ENCODE measurements around the gene MOBP.

The MOBP gene

DNA sequence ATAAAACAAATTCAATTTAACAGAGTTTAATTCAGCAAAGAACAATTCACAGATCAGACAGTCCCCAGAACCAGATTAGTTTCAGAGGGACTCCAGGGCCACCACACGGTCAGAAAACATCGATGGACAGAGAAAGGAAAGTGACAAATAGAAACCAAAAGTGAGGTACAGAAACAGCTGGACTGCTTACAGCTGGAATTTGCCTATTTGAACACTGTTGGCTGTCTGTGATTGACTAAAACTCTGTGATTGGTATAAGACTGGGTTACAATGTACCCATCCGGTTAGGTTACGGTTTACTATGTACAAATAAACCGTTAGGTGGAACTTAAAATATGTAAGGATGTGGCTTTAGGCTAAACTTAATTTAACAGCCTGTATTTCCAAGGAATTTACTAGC, 30.3 kb downstream of the MOBP start:
- no peak for DNase-seq (ENCODE audit: low read depth in 2 of 2)

- no peak for DNase-seq (ENCODE audit: low read depth in 2 of 2)
Measured at GRCh38 chr3:39499651-39500273, 32.3 kb downstream of the MOBP start.

DNA sequence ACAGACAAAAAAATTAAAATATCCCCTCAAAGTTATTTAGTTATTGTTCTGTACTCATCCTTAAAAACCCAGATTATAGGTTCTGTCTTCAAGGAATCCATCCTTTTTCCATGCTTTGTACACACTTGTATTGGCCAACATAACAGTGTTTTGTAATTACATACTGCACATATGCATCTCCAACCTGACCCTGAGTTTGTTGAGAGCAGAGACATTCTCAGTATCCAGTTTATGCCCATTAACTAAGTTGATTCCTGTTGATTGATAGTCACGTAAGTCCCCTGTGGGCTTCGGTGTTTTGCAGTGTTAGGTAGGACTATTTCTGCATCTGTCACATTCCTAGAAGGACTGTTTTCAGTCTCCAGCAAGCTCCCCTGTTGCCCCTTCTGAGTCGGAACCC, 33.6 kb downstream of the MOBP start:
- DNase-seq (ENCODE audit: low read depth in 2 of 2): no peak

- DNase-seq (ENCODE audit: low read depth in 2 of 2): no peak
Measured at GRCh38 chr3:39501968-39502837, 34.7 kb downstream of the MOBP start.

DNA sequence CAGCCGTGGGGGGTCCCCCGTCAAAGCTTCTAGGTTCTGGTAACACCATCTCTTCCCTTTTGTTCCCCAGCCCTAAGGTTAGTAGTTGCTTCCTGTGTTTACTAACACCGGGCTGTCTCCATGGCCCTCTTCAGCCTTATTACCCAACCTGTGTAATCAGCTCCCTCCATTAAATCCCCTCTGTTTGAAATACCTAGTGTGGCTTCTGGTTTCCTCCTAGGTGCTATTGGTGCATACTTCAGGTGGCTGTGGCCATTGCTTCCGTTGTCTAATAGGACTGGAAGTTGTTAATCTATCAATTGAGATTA, 35.3 kb downstream of the MOBP start:
- no peak for DNase-seq (ENCODE audit: low read depth in 2 of 2)

DNA sequence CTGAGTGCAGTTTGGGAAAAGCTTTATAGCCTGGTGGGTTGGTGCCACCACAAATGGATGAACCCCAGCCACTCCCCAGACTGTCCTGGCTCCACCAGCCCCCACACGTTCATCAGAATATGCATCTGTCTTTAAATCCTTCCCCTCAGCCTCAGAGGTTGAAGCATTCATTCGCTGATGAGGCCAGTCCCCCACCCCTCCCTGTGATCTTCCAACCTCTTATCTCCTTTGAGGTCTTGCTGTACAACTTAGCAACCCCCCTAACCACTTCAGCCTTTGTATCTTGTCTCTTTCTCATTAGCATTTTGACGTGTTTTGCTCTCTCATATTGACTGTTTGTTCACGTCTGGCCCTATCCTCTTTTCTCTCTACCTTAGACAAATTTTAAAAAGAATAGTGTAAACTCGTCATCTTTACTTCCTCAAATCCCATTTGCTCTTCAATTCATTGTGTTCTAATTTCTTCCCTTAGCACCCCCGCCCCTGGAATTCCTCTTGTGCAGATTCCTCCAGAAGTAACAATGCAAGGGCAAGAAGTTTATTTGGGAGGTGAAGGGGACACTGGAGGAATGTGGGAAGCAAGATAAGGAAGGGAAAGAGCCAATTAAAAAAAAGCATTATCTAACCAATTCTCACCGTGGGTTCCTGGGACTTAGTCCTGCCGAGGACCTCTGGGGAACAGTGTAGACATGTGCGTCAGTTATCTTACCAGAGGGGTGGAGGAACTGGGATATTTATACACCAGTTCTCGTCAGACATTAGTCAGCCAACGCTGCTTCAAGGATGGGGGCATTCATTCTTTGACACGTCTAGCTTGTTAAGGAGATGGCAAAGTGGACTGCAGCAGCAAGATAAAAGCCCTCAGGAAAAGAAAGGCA, 38.6 kb downstream of the MOBP start:
- no peak for DNase-seq (ENCODE audit: low read depth in 2 of 2)

- DNase-seq (ENCODE audit: low read depth in 2 of 2): no peak
Measured at GRCh38 chr3:39506863-39507262, 39.4 kb downstream of the MOBP start.

DNA sequence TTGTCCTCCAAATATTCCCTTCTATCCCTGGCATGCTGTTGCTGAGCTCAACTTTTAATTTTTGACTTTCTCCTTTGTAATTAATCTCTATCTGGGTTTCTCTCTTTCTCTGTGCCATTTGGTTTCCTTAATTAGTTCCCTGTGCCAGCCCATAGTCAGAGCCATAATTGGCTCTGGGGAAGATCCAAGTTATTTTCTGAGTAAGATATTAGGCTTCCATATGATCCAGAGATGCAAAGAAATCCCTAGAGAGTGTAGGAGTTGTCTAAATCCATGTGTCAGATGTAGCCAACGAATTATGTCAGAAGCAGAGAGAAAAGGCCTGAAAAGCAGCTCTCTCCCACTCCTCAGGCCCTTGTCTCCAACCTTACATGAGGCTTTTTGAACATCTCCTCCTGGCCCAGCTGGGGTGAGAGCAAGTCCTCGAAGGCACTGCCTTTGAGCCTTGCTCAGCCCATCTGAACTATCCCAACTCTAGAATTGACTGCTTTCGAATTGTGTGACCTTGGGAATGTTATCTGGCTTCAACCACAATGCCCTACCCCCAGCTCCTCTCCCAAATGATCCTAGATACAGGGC, 46.4 kb downstream of the MOBP start:
- DNase-seq (ENCODE audit: low read depth in 2 of 2): no peak

DNA sequence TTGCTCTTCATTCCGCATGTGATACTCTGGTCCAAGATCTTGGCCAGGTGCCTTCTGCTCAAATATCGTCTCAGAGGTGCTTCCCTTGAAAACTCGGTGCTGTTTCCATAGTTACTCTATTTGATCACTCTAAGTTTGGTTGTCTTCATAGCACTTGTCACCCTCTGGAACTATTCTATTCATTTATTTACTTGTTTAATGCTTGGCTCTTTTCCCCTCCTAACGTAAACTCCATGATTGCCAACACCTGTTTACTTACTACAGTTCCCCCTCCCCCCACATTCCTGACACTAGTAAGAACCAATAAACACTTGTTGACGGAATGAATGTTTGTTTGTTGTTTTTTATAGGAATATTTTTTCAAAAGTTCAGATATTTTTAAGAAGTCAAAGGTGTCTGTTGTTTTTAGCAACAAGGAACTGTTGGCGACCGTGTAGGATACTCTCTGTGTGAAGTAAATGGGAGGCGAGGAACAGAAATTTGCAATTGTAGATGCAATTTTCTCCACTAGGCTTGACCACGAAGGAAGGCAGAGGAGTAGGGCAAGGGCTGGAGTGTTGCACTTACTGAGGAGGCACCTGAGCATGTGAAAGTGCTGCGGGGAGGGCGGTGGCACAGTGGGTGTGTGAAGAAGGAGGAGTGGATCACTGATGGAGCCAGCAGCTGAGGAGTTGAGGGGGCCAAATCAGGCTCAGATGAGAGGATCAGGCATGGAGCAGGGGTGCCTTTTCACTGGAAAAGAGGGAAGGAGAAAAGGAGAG, 48.4 kb downstream of the MOBP start:
- no peak for DNase-seq (ENCODE audit: low read depth in 2 of 2)

GRCh38 chr3:39519103-39519502, 51.6 kb downstream of the MOBP start:
- DNase-seq (ENCODE audit: low read depth in 2 of 2): no peak

GRCh38 chr3:39519554-39520288, 52.2 kb downstream of the MOBP start:
- DNase-seq (ENCODE audit: low read depth in 2 of 2): no peak

DNA sequence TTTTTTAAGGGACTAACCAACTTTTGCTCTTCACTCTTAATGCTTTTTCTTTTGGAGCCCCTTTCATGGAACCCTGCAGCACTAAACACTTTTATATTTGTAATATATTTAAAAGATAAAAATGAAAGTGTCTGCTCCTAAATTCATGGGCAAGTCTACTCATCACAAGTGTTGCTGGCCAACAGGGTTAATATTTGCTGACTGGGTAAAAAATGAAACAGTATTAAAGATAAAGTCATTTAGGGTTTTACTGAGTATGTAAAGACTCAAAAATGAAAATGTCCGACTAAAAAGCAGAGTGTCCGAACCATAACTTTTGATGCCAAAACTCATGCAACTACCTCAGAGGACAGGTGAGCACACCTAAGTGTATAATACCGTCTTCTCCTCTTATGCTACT, 54.0 kb downstream of the MOBP start:
- no peak for DNase-seq (ENCODE audit: low read depth in 2 of 2)

DNA sequence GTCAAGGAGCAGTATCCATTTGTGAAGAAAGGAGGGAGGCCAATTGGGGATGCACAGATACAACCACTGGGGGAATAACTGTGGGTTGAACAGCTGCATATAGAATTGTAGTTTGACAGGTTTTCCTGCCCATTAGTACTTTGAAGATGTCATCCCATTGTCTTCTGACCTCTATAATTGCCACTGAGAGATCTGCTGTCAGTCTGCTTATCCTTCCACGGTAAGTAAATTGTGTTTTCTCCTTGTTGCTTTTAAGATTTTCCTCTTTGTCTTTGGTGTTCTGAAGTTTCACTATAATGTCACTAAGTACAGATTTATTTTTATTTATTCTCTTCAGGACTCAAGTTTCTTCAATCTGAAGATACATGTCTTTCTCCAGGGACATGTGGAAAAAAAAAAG, 56.6 kb downstream of the MOBP start:
- DNase-seq (ENCODE audit: low read depth in 2 of 2): no peak

DNA sequence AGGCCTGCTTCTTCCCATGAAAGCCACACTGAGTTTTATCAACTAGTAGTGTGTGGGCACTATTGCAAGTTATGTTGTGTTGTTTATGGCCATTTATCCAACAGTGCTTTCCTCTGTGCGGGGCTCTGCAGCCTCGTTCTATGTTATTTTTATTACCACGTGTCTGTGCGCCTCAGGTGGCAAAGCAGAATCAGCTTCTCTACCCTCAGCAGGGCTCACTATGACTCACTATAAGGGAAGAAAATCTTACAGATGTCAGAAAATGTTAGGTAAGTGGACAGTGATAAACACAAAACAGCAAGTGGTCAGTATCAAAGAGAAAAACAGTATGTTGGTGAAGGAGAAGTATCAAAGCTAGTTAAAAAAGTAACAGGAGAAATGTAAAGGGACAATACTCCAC, 61.4 kb downstream of the MOBP start:
- DNase-seq (ENCODE audit: low read depth in 2 of 2): no peak

- DNase-seq (ENCODE audit: low read depth in 2 of 2): no peak
Measured at GRCh38 chr3:39529577-39529976, 62.1 kb downstream of the MOBP start.

DNA sequence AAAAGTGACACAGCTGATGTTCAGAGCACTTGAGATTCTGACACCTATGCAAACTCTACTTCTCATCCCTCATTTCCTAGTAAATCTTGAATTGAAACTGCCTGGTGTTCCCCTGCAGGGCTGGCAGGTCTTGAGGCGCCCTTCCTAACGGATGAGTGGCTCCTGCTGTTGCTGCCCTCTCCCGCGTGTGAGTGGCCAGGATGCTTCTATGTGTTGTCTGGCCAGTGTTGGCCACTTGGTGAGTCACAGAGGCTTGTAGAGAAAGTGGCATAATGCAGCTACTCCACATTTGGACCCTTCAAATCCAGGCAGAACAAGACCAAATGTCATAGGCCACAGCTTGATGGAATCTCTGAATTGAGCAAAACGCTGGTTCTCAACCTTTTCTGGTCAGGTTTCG, 63.6 kb downstream of the MOBP start:
- DNase-seq (ENCODE audit: low read depth in 2 of 2): no peak

GRCh38 chr3:39531665-39532064, 64.2 kb downstream of the MOBP start:
- DNase-seq (ENCODE audit: low read depth in 2 of 2): no peak

- DNase-seq (ENCODE audit: low read depth in 2 of 2): no peak
Measured at GRCh38 chr3:39532777-39533176, 65.3 kb downstream of the MOBP start.

DNA sequence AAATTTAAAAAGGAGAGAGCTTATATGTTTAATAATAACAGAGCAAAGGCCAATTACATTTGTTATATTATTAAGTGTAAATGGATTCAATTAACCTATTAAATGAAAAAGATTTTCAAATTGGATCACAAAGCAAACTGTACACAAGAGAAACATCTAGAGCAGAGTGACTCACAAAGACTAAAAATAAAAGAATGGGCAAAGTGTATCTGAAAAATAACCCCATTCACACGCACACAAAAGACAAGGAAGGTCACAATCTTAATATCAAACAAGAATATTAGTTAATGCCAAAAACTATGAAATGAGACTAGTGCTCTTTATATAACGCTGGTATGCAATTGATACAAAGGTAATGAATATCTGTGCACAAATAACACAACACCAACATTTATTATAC, 65.7 kb downstream of the MOBP start:
- no peak for DNase-seq (ENCODE audit: low read depth in 2 of 2)

GRCh38 chr3:39540162-39540921, 72.9 kb downstream of the MOBP start:
- no peak for DNase-seq (ENCODE audit: low read depth in 2 of 2)

Measured in stimulated activated CD8-positive, alpha-beta memory T cell treated with anti-CD3 and anti-CD28 coated beads, Interleukin-15, amount 100 ng/mL, for 4 hours (primary cell).